Stimulated activated CD8-positive, alpha-beta memory T cell treated with anti-CD3 and anti-CD28 coated beads, Interleukin-4, amount 100 ng/mL, for 4 hours (primary cell): ENCODE data around the gene PRM1.

Experiments
- DNase-seq, 2 donors: peaks; one replicate each; pipeline ENCODE4 v3.0.0-alpha.2; 2020; ENCODE audit warnings: low read depth in 2 of 2, low spot score in 1 of 2

The PRM1 gene

GRCh38 chr16:11254913-11255736 lies 26.0 kb downstream of the PRM1 start:
- DNase-seq, result no peak

GRCh38 chr16:11253995-11254912 lies 26.9 kb downstream of the PRM1 start:
- no peak for DNase-seq

- peak in 1 of 2 donors; percentile 41 for DNase-seq
Measured at GRCh38 chr16:11253009-11253994, 27.8 kb downstream of the PRM1 start.

- DNase-seq, result no peak
Measured at GRCh38 chr16:11252482-11252931, 28.6 kb downstream of the PRM1 start.

- peak; percentile 69 to 71 for DNase-seq
Measured at GRCh38 chr16:11251525-11252481, 29.3 kb downstream of the PRM1 start.

GRCh38 chr16:11250786-11251524 lies 30.2 kb downstream of the PRM1 start:
- no peak for DNase-seq

- no peak for DNase-seq
Measured at GRCh38 chr16:11250091-11250785, 30.9 kb downstream of the PRM1 start.

- DNase-seq, result no peak
Measured at GRCh38 chr16:11249233-11250061, 31.7 kb downstream of the PRM1 start.

- no peak for DNase-seq
Measured at GRCh38 chr16:11248133-11248532, 33.0 kb downstream of the PRM1 start.

GRCh38 chr16:11245988-11246387 lies 35.1 kb downstream of the PRM1 start:
- DNase-seq, result no peak

GRCh38 chr16:11245222-11245737 lies 35.9 kb downstream of the PRM1 start:
- no peak for DNase-seq

- DNase-seq, result no peak
Measured at GRCh38 chr16:11242658-11243057, 38.5 kb downstream of the PRM1 start.

- no peak for DNase-seq
Measured at GRCh38 chr16:11241480-11242204, 39.5 kb downstream of the PRM1 start.

GRCh38 chr16:11240636-11241473 lies 40.3 kb downstream of the PRM1 start:
- no peak for DNase-seq
